Measurements from ENCODE around the gene CCND3.
"Not testable (repeated sequence)": the region's sequence is repeated elsewhere in the genome, so short reads cannot be mapped to it uniquely, and the experiment has no call there.

The CCND3 gene

DNA sequence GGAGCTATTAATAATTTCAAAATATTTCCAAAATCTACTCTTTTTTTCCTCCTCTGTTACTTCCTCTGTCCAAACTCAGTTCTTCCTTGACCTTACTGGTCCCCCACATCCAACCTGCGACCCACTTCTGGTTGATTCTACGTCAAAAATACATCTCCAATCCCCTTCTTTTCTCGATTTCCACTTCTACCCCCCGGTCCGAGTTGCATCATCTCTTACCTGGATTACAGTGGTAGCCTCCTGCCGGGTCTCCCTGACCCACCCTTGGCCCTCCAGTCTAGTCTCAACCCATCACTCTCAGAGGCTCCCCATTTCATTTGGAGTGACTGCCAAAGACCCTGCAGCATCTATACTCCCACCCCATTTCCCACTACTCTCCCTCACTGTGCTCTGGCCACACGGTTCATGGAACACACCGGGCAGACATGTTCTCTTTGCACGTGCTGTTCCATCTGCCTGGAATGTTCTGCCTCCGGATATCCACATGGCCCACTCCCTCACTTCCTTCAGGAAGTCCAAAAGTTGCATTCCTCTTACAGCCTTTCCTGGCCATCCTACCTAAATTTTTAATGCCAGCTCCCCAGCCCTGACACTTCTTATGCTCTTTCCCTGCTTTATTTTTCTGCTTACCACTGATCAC is 6.1 kb upstream of the CCND3 start:
- DNase-seq: no peak

DNA sequence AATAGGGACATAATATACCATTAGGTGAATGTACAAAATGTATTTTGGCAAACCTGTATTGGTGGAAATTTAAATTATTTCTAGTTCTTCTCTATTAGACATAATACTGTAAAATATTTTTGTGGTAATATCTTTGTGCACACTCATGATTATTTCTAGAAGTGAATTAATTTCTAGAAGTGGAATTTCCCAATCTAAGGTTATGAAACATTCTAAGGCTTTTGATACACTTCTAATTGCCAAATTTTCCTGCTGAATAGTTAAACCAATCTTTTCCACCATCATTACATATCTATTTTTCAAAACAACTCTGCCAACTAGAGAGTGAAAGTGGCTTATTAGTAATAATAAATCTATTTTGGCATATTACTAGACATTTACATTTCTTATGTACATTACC is 1.8 kb upstream of the CCND3 start:
- DNase-seq: no peak

DNA sequence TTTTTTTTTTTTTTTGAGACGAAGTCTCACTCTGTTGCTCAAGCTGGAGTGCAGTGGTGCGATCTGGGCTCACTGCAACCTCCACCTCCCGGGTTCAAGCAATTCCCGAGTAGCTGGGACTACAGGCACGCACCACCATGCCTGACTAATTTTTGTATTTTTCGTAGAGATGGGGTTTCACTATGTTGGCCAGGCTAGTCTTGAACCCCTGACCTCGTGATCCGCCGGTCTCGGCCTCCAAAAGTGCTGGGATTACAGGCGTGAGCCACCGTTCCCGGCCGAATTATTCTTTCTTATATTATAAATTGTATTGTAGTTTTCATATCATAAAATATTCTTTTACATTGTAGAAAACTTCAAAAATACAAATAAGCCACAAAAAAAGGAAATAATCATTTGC is 1.3 kb upstream of the CCND3 start:
- not testable (repeated sequence) for DNase-seq

DNA sequence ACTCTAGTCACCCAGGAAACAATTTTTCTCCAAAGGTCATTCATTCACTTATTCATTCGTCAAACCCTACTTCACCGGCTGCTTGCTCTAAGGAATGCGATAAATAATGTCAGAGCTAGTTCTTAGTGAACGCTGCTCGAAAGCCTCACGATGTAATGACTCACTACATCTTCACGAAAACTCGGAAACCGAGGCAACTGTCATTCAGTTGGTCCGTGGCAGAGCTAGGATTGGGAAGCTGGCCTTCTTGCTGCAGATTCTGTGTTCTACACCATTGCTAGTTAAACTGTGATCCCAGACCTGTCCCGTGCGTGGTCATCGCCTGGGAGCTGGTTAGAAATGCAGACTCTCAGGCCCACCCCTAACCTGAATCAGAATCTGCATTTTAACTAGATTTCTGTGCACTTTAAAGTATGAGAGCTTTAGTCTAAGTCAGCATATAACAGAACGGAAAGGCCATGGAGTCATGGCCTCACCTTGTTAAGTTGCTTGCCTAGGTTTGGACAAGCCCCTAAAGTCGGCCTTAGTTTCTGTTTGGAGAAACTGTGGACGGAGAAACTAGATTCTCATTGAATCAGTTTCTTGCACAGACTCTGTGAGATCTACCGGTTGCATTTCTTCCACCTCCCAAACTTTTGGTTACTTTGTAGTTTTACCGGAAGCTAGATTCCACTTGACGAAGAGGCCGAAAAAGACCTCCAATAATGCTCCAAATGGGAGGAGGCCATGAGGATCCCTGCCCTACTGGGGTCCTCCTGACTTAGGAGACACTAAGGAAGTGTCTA is 651 bp upstream of the CCND3 start:
- no peak for DNase-seq

DNA sequence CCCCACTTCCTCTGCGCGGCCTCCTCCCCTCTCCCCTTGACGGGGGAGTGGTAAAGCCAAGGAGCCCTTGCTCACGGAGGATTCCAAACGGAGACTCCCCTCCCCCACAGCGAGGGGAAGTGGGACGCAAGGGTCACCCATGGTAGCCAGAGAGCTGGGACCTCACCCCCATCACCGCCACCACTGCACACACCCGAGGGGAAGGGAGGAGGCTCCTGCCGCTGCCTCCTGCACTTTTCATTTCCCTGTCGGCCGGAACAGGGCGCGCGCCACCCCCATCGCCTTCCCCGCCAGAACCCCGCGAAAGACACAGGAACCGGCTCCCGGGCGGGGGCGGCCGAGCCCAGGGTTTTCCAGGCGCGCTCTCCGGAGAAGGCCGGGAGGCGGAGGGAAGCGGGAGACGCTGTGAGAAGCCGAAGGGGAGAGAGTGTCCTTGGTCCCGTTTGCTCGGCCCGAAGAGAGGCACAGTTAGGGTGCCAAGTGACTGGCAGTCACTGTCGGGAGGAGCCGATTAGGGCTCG is 789 bp downstream of the CCND3 start:
- DNase-seq: peak in 10 of 14 donors; percentile 29 to 66 (median 54)

DNA sequence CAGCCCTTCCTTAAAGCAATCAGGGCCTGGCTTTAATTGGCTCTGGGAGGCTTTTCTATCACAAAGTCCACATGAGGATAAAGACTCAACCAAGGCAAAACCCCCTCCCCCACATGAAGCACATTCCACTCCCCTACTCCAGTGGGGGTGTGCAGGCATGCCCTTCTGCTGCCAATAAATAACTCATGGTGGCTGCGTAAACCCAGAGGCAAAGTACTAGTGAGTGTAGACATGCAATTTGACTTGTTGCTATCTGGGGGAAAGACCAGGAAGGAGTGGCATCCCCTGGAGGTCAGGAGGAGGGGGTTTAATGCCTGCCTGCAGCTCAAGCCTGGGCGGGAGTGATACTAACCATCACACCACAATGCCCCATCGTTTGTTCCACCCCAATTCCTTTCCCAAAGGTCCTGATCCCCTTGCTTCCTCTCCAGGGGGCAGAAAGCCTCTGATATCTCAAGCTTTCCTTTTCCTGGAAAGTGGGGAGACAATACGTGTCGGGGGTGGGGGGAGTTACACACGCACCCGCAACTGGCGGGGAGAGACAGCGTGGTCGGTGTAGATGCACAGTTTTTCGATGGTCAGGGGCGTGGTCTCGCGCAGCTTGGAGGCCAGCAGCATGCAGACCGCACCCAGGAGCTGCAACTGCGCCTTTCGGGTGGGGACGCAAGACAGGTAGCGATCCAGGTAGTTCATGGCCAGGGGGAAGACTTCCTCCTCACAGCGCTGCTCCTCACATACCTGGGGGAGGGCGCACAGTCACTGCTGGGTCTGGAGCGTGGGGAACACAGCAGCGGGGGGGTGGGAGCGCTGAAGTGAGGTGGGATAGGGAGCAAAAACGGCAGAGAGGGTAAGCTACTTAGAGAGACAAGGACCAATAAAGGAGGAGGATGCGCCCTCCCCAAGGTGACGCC is 1.5 kb downstream of the CCND3 start:
- peak in 1 of 14 donors; percentile 4 for DNase-seq

DNA sequence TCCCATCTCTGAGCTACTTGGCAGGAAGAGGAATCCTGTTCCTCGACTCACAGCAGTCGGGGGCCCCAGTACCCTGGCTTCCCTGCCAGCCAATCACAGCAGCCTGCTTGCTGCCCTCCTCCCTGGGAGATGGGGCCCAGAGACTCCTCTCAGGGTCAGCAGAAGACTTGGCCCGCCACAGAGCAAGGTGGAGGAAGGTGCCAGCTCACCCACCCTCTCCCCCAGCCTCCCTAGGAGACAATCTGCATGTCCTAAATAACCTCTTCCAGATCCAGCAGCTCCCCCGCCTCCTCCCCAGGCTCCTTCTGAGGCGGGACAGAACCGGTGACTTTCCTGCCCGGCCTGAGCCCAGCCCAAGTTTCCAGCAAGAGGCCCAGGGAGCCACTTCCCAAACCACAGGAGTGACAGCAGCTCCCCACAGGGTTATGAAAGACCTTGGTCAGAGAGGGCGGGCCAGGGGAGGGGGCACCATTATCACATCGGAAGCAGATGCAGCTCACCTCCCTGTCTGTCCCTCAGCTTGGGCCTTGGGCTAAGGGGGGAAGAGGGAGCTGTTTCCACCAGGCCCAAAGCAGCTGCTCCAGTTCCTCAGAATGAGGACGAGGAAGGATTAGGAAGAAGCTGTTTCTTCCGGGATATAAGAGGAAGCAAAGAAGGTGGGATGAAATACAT is 2.3 kb downstream of the CCND3 start:
- peak in 9 of 14 donors; percentile 11 to 64 (median 30) for DNase-seq

DNA sequence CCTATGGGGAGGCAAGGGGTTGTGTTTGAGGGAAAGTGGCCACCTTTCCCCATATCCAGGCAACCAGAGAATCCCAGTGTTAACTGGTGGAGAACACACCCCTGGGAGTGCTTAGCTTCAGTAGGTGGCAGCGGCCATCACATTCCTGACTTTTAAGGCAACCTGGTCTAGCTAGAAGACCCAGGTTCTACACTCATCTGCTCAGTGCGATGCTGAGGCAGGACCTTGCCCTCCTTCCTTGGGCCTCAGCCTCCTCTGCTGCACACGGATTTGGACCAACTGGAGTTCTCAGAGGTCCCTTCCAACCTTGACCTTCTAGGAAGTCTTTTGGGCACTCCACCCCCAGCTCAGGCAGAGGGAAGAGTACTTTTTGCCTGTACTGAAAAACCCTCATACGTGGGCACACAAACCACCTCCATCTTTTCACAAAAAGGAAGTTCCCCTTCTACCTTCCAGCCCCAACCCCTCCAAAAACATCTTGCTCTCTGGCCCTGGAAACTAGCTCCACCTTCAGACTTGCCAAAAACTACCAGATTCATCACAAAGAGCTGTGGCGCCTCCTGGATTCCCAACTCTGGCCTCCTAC is 2.9 kb downstream of the CCND3 start:
- no peak for DNase-seq

DNA sequence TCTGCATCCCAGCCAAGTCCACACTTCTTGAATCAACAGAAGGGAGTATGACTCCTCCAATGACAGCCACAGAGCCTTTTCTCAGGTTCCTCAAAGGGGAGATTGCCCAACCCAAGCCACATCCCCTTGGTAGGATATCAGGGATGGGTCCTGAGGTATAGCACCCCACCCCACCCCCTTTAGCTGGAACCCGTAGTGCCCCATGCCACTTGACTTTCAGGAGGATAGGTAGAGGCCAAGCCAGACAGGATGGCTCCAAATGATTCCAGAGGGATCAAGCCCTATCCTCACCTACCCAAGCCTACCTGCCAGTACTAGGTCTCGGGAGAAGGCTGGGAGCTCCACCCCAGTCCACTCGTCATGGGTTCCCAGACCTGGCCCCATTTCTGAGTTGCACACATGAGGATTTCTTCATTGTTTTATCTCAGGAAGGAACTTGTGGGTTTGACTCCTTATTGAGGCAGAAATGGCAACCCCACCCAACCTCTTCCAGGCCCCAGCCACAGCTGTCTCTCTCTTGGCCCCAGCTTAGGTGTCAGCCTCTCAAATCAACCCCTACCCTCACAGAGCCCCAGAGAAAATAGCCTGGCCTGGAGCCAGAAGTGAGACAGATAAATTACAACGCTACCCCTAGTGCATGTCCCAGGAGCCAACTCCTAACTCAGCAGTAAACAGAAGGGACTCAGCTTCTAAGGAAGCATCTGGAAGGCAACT is 3.6 kb downstream of the CCND3 start:
- no peak for DNase-seq

DNA sequence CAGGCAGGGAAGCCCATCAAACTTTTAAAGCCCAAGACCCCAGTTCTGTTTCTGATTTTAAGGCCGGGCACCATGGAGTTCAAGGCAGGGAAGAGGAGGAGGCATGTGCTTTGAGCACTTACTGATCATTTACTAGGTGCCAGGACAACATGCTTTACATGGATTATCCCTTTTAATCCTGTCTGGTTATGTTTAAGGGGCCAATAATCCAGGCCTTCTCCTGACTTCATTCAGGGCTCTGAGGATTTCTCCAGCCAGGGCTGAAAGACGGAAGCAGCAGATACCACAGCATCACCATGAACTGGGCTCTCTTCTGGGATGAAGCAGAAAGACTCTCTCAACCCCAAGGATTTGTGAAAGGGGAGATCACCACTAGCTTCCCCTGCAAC is 4.1 kb downstream of the CCND3 start:
- DNase-seq: no peak

DNA sequence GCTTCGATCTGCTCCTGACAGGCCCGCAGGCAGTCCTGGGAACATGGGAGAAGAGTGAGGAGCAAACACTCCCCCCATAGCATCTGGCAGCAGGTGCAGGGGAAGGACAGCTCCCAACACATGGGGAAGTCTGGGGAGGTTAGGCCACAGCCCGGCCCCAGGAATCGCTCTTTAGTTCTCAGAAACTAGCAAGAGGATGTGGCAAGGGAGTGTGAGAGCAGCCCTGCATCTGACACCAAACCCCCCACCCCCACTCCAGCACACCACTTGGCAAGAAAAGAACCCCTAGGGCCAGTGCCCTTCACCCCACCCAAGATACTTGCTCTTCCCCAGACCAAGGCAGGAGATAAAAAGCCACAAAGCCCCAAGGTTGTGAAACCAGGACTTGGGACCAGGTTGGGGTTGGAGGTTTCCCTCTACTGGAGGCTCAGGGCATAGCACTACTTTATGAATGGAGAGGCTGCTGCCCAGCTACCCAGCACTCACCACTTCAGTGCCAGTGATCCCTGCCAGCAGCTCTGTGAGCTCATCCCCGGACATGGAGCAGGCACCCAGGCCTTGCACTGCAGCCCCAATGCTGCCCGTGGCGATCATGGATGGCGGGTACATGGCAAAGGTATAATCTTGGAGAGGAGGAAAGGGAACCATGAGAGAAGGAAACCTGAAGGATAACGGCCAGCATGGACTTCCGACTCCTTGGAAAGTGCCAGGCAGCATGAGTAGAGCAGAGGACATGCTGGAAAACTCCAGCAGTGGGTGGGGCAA is 5.4 kb downstream of the CCND3 start:
- DNase-seq: peak in 12 of 14 donors; percentile 22 to 79 (median 64)

DNA sequence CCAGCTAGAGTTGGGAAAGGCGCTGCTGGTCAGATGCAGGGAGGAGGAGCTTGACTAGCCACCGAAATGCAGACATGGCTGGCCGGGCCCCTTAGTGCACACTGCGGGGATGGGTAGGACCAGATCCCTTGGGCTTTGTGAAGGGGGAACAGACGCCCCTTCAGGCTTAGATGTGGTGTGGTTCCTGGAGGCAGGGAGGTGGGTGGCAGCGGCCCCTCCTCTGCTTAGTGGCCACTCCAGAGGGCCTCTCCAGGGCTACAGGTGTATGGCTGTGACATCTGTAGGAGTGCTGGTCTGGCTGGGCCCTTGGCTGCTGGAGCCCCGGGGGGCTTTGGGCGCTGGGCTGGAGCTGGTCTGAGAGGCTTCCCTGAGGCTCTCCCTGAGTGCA is 5.9 kb downstream of the CCND3 start:
- no peak for DNase-seq

DNA sequence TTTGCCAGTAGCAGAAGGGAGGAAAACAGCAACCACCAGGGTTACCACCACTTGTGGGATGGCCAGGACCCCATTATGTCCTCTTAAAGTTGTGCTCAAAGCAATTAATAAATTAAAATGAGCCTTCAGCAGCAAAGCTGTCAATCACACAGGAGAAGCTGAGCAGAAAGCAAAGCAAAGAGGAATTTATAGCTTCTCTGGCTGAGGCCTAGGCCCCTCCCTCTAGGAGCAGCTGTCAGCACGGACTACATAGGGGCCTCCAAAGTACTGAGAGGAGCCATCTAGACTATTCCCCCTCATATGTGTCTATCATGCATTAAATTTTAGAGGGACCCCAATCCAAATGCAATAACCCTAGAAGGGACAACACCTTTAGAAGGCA is 6.4 kb downstream of the CCND3 start:
- DNase-seq: no peak

DNA sequence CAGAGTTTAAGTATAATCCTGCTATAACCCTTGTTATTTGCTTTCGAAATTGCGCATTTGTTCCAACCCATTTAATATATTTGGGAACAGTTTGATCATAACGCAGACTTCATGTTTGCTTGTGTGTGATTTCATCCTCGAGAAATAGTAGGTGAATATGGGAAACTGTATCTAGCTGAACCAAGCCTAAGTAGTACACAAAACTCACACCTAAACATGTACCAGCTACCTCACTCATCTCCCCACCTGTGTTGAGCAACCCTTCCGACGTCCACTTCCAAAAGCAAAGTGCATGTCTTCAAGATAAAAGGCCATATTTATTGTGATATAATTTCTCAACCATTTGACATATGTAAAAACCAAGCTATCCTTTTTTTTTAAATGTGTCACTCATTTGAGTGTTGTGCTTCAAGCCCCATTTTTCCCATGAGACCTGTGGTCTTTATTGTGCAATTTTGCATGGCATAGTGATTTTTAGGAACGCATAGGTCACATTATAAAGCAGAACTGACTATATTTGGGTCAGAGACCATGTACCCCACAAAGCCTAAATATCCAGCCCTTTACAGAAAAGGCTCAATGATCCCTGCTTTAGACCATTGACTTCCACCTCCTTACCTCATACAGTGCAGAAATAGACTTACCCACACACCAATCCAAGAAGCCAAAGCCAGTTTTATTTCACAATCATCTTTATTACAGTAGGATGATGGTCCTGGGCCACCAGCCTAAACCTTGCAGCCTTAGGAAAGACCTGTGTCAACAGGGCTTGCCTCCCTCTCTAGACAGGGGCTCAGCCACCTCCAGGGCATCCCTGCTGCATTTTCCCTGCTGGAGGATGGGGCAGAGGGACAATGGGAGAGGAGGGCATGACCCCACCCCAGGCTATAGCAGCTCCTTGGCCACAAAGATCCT is 7.1 kb downstream of the CCND3 start:
- DNase-seq: no peak

DNA sequence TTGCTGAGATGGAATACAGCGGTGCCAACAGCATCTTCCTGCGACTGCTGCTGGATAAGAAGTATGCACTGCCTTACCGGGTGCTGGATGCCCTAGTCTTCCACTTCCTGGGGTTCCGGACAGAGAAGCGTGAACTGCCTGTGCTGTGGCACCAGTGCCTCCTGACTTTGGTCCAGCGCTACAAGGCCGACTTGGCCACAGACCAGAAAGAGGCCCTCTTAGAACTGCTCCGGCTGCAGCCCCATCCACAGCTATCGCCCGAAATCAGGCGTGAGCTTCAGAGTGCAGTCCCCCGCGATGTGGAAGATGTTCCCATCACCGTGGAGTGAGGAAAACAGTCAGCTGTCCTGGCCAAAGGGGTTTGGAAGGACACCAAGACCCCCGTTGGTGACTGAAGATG is 9.2 kb downstream of the CCND3 start:
- no peak for DNase-seq

DNA sequence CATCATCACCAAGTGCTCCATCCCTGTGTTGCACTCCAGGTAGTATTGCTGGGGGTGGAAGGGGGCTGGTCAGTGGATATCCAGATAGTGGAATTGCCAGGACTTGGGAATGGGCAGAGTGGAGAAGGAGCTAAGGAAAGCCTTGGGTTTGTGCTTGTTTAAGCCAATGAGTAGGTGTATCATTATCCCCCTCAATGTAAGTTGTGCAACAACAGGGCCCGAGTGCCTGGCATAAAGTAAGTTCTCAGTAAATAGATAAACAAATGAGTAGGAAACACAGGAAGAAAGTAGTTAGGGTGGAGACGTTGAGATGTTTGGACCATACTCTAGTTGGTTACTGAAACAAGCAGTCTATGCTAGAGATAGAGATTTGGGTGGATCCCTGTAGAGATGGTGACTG is 9.8 kb downstream of the CCND3 start:
- DNase-seq: no peak

DNA sequence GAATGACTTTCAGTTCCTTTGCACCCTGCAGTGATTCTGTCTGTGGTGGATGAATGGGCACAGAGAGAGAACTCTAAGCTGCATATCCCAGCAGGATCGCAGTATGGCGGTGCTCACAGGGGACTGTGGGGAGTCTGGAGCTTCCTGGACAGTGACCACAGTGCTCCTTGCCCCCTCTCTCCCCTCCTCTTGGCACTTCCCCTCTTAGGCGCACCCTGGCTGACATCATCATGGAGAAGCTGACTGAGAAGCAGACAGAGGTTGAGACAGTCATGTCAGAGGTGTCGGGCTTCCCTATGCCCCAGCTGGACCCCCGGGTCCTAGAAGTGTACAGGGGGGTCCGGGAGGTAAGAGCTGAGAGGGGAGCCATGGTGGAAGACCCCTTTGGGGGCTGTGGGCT is 11.7 kb downstream of the CCND3 start:
- no peak for DNase-seq

DNA sequence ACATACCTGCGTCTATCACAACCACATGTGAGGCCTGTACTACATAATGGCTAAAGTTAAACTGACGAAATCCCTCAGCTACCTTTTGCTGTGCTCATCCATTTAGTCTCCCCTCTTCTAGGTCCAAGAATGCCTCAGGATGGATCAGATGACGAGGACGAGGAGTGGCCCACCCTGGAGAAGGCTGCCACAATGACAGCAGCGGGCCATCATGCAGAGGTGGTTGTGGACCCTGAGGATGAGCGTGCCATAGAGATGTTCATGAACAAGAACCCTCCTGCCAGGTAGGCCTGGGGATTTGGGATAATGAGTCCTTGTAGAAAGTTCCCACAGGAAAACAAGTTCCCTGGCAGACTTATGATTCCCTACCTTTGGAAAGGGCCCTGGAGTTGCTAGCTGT is 14.4 kb downstream of the CCND3 start:
- DNase-seq: no peak

DNA sequence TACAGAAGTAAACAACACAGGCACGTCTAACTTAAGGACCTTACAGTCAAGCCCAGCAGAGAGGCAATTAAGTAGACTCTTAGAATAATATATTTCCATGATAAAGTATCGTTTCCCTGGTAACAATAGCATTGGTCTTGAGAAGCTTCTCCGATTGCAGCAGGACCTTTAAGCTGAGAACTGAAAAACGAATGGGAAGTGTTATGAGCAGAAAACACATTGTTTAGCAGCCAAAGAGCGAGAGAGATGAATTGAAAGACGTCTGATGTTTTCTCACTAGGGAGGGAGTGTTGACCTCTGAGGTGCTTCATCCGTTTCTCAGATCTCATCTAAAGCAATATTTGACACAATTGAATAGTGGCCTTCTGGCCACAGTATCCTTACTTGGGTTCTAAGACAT is 19.5 kb downstream of the CCND3 start:
- no peak for DNase-seq

DNA sequence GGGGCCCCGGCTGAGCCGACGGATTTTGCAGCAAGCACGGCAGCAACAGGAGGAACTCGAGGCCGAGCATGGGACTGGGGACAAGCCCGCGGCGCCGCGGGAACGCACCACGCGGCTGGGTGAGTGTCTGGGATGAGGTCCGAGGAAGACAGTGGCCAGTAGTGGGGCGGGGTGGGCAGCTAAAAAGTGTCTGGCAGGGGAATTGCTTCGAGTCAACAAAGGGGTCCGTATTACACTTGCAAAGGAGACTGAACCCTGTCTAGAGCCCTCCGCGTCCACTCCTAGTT is 20.0 kb downstream of the CCND3 start:
- no peak for DNase-seq

Measured in C1 segment of cervical spinal cord (tissue), 14 donors.